Inflammatory macrophage treated with lipopolysaccharide for 1 hour (primary cell): Measurements from ENCODE around the gene SEPTIN2.
"Not testable (repeated sequence)": the region's sequence is repeated elsewhere in the genome, so short reads cannot be mapped to it uniquely, and the experiment has no call there.

Source experiments
- DNase-seq, 2 donors: peaks; one replicate each; pipeline ENCODE4 v3.0.0-alpha.2; 2020 to 2022

Gene SEPTIN2

GRCh38 chr2:241288324-241288888 is 27.3 kb upstream of the SEPTIN2 start:
- no peak for DNase-seq

DNA sequence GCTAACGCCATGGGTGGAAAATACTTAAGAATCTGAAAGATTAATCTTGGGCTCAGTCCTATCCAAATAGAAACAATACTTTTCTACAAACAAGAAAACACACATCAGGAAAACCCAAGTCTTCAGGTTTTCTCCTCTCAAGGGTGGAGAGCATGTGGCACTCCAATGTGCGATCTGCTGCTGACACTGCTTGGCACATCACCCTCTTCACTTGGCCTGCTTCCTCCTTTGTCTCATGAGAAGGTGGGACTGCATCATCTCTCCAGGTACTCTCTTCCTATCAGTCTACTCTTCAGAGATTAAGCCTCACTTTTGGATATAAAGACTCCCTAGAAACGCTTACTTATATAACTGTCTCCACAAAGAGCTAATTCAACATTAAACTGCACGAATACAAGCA is 26.7 kb upstream of the SEPTIN2 start:
- DNase-seq, result no peak

DNA sequence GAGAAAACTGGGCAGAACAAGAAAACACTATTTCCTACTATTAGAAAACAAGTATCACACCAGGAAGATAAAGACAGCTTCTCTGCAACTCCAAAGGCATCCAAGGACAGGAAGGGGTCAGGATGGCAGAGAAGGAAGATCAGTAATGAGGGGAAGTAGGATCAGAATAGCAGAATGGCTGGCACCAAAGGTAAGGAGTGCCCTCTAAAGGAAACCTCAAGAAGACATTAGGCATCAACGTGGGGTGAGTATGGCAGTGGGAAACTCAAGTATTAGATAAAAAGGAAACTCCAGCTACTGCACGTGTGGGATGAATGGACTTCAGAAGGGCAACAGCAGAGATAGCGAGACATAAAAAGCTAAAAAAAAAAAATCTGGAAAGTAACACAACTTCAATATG is 26.1 kb upstream of the SEPTIN2 start:
- peak; percentile 20 to 37 for DNase-seq

DNA sequence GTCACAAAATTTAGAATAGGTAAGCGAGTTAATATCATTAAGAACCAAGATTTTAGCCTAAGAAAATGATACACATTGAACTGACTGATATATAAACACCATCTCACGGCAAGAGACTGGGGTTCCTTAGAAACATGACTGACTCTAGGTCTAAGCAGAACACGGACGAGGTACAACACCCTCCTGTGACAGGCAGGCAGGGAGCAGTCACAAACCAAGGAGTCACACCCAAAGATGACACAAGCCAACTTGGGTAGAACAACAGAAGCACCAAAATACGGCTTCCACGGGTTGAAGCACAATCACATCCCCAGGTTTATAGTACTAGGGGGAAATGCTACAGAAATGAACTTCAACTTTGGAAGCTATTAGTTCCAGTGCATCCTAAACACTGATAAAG is 24.6 kb upstream of the SEPTIN2 start:
- no peak for DNase-seq

GRCh38 chr2:241291977-241292376 is 23.7 kb upstream of the SEPTIN2 start:
- no peak for DNase-seq

- not testable (repeated sequence) for DNase-seq
These were observed 22.3 kb upstream of the SEPTIN2 start for GRCh38 chr2:241293378-241293797.

DNA sequence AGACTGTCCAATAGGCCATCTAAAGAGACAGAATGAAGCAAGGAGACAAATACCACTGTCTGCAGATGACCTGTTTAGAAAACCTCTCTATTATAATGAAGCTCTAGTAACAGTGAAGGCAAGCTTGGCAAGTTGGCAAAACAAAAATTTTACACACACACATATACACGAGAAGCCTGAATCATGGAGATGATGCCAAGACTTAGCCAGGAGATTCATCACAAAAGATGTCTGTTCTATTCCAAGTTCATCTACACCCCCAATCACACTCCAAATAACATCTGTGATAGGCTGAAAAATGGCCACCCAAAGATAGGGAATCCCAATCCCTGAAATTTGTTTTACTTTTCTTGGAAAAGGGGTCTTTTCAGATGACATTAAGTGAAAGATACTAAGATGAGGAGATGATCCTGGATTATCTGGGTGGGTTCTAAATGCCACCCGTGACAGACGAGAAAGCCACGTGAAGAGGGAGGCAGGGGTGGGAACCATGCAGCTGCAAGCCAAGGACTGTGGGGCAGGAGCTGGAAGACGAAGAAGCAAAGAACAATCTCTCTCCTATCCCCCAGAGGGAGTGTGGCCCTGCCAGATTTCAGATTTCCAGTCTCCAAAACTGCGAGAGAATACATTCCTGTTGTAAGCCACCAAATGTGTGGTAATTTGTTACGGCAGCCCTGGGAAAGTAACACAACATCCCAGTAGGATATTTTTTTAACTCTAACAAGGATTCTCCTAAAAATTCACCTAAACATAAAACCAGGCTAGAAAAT is 20.2 kb upstream of the SEPTIN2 start:
- DNase-seq, result no peak

DNA sequence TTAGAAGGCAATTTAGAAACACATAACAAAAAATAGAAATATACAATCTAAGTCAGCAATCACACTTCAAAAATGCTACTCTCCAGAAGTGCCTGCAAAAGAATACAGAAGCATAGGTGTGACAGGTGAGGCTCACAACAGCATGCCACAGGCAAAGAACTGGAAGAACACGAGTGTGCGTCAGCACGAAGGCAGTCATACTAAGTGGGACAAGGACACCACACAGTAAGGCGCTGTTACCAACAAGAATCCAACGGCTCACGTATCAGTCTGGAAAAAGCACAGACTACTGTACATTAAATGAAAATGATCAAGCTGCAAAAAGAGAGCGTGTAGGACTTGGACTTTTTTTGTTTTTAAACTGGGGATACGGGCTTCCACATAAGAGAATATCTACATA is 19.0 kb upstream of the SEPTIN2 start:
- DNase-seq, result no peak

GRCh38 chr2:241298673-241299072 is 17.1 kb upstream of the SEPTIN2 start:
- no peak for DNase-seq

DNA sequence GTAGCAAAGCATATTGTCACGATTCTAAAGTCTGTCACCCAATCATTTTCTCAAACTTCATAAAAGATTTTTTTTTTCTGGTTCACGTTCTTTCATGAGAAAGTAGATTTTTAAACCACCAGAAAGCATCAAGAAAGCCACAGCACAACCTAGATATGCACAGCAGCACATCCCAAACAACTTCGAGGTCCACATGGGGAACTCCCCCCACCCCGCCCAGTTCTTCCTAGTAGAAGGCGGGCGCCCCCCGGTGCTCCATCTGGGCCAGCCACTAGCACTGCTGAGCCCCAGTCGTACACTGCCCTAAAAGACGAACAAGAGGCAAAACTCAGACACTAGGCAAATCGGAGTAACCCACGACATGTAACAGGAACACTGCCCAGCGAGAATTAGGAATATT is 15.7 kb upstream of the SEPTIN2 start:
- DNase-seq, result no peak

DNA sequence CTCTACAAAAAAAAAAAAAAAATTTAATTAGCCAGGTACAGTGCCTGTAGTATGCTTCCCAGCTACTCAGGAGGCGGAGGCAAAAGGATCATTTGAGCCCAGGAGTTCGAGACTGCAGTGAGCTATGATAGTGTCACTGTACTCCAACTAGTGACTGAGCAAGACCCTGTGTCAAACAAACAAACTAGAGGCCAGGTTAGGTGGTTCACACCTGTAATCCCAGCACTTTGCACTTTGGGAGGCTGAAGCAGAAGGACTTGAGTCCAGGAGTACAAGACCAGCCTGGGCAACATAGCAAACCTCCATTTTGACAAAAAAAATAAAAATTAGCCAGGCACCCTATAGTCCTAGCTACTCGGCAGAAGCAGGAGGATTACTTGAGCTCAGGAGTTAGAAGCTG is 13.6 kb upstream of the SEPTIN2 start:
- DNase-seq, result no peak

DNA sequence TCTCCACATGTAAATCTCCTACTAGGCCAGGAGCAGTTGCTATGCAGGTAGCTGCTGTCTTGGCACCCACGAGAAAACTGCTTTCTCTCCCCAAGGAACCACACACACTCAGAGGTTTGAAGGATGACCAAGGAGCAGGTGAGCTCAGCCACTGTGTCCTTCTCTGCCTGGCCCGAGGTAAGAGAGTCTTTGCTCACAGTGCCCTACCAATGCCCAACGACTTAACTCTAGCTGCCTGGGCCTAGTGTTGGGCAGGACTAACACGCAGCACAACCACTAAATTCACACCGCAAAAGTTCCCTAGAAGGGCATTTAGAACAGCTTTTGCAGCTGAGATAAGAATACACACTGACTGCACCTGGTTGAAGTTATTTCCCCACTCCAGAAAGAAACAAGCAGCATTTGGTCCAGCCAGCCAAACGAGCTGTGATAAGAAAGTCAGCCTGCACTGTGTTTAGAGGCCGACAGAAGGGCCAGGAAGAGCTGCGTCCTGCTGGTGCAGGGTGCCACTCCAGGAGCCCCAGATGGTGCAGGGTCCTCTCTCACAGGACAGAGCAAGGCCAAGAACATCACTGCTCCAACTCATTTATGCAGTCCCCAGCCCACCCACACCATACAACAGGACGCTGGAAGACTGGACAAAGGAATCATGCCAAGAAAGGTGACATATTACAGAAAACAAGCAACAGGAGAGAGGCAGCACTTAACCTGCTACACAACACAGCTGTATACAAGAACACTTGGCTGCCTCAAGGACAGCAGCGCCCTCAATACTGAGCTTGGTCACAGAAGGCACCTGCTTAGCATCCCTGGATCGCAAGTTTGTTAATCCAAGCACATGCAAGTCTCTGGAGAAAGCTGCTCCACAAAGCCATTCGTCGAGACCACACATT is 12.7 kb upstream of the SEPTIN2 start:
- DNase-seq, result no peak

DNA sequence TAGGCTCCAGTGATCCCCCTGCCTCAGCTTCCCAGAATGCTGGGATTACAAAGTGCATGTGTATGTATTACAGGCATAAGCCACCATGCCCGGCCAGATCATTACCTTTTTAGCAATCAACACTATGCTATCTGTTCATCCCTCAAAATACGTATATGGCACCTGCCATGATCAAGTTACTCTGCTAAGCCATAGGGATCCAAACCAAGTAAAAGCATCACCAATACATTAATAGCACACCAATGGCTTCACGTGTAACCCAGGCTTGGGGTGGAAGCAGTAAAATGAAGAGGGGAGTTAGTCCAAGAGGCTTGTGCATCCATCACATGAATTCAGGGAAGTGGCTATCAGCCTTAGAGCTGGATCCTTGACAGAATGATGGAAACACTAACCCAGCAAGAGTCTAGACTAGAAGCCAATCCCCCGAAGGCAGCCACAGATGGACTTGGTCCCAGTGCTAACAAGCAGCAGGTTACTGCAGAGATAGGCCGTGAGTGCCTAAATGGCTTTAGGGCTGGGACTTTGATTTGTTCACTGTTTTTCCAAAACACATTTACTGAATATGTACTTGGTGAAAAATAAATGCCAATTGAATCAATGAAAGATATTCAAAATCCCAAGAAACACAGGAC is 11.6 kb upstream of the SEPTIN2 start:
- DNase-seq, result no peak

- DNase-seq, result no peak
These were observed 8.7 kb upstream of the SEPTIN2 start for GRCh38 chr2:241307055-241307454.

GRCh38 chr2:241308267-241308666 is 7.5 kb upstream of the SEPTIN2 start:
- DNase-seq, result no peak

- DNase-seq, result no peak
These were observed 6.8 kb upstream of the SEPTIN2 start for GRCh38 chr2:241308832-241309500.

GRCh38 chr2:241309684-241310117 is 6.0 kb upstream of the SEPTIN2 start:
- peak; percentile 37 to 39 for DNase-seq

DNA sequence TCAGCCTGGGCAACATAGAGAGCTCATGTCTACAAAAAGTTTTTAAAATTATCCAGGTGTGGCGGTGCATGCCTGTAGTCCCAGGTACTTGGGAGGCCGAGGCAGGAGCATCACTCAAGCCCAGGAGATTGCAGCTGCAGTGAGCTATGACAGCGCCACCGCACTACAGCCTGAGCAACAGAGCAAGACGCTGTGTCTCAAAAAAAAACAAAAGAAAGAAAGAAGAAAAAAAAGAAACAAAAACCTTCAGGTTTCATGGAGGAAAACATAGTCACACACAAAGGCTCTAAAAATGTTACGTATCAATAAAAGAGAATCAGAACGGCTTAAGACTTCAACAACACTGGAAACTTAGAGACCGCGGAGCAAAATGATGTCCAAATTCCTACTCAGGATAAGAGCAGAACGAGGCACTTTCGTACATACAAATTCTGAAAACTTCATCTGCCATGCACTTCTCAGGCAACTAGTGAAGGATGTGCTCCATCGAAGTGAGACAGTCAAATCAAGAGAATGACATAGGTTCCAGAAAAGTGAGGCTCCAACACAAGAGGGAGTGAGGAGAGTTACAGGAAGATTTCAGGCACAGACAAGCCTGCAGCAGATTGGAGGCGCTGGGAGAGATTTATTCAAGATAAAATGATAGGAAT is 4.7 kb upstream of the SEPTIN2 start:
- no peak for DNase-seq

- peak; percentile 43 to 50 for DNase-seq
These were observed 3.6 kb upstream of the SEPTIN2 start for GRCh38 chr2:241312082-241312481.

- DNase-seq, result peak; percentile 67 to 72
These were observed 2.1 kb upstream of the SEPTIN2 start for GRCh38 chr2:241313543-241314095.

DNA sequence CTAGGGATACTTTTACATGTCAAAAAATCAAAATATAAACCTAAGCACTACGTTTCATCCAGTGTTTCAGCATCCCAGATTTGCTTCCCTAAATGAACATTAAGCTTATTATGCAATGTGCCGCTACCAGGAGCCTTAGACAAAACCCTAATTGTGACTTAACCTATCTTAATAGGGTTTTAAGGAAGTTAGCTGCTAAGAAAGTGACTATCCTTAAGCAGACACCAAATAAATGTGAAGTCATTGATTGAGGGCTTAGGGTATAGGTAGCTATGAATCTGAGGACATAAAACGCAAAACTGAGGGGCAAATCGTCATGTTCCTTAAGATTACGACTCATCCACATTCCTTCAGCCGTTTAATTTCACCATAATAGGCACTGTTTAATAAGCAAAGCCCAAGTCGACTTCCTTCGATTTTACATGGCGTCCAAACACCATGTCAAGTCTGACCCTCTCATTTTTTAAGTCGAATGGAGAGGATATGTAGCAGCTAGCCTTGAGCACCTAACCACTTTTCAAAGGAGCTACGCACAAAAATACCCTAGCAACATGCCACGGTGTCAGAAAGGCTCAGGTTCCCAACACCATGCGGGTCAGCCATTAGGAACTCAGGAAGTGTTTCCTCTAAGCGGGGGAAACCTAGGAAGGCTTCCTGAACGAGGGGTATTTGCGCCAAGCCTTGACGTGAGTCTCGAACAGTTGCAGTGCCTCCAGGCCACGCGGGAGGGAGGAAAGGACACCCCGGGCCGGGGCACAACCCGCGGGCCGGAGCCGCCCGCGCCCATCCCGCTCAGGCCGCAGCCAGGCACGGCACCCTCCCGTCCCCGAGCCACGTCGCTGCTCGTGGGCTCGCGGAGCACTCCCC is 1.3 kb upstream of the SEPTIN2 start:
- DNase-seq, result peak; percentile 81 to 86
